Large intestine (tissue), 3 donors: ENCODE data around the gene SNRNP27. TPM values are rescaled to one million over a fixed set of nuclear protein-coding genes. Genes with fewer than 3 reads are reported as not detected.

Experiments
- DNase-seq, 2 donors: peaks; one replicate each; pipeline versions ENCODE4 v3.0.0 to v3.0.0-alpha.2; 2013
- H3K27ac ChIP-seq: one replicate; pipeline ENCODE4 v1.5.1; 2013; ENCODE audit warnings: low read length
- H3K27me3 ChIP-seq: 2 replicates; pipeline ENCODE4 v1.6.1; 2013; ENCODE audit warnings: low read length; ENCODE audit not compliant: control insufficient read depth, insufficient read depth
- H3K36me3 ChIP-seq: 2 replicates; pipeline ENCODE4 v1.6.1; 2013; ENCODE audit warnings: low read length; ENCODE audit not compliant: control insufficient read depth, insufficient read depth
- H3K4me1 ChIP-seq: one replicate; pipeline ENCODE4 v1.6.1; 2013; ENCODE audit warnings: low read length; ENCODE audit not compliant: control insufficient read depth, insufficient read depth
- H3K4me3 ChIP-seq: one replicate; pipeline ENCODE4 v1.5.1; 2013; ENCODE audit warnings: low read length
- H3K9me3 ChIP-seq: one replicate; pipeline ENCODE4 v1.6.1; 2013; ENCODE audit warnings: mild to moderate bottlenecking, low read depth, low read length, moderate library complexity; ENCODE audit not compliant: control insufficient read depth
- WGBS: methylation state at CpG from one replicate; pipeline ENCODE4 v1.1.5; 2013; ENCODE audit warnings: low lambda C conversion rate; ENCODE audit not compliant: insufficient coverage; 5-methylcytosine and 5-hydroxymethylcytosine counted together
- polyA plus RNA-seq: library from polyadenylated mRNA; unstranded; fragments of 120-200 nt; gene quantifications from one replicate; pipeline ENCODE4 v1.2.1, GENCODE V29; 2013

The SNRNP27 gene
- polyA plus RNA-seq, 1 donor: 47.7 TPM

- Histone ChIP-seq H3K9me3 (no peaks in the 10 kb centered on the region), H3K36me3 (no peaks in the 10 kb centered on the region), H3K4me3 (no peak overlapping the region), H3K27ac (no peak overlapping the region), H3K4me1 (no peaks in the 10 kb centered on the region), H3K27me3 (no peaks in the 10 kb centered on the region)
- DNase-seq: no peak
- 100% methylated on average over 1 of the region's 1 CpG for WGBS
Observed at GRCh38 chr2:69954084-69954483, 60.3 kb downstream of the SNRNP27 start.

Other genes with a start within 250 kb of the SNRNP27 start
- gene ANXA4, start 151.8 kb upstream of the SNRNP27 start, polyA plus RNA-seq: 540 TPM
- gene GMCL1, start 64.3 kb upstream of the SNRNP27 start, polyA plus RNA-seq: 30.9 TPM
- gene MXD1, start 21.2 kb downstream of the SNRNP27 start, polyA plus RNA-seq: 40.4 TPM
- gene ASPRV1, start 67.7 kb downstream of the SNRNP27 start, polyA plus RNA-seq: 1.5 TPM
- 298 TPM for gene PCBP1, start 193.5 kb downstream of the SNRNP27 start, polyA plus RNA-seq